Left lung (tissue), 10 donors: ENCODE measurements around the gene GPR155. TPM values are rescaled to one million over a fixed set of nuclear protein-coding genes. Genes with fewer than 3 reads are reported as not detected.
"Not testable (repeated sequence)": the region's sequence is repeated elsewhere in the genome, so short reads cannot be mapped to it uniquely, and the experiment has no call there.

Source experiments
- ATAC-seq: fragments of 200-7000 bp; cut with Tn5 transposase; one replicate; pipeline ENCODE4 v1.9.1; 2020; ENCODE audit warnings: moderate library complexity
- DNase-seq, 4 donors: peaks; one replicate each; pipeline ENCODE4 v3.0.0-alpha.2; 2013 to 2020
- H3K27ac ChIP-seq, 2 donors: fragments of 200-600 bp; sonication (generic) in 1 of 2; one replicate each; pipeline versions ENCODE4 v1.5.0 to v1.8.0; 2020 to 2021
- H3K27me3 ChIP-seq, 2 donors: fragments of 200-600 bp; sonication (generic) in 1 of 2; one replicate each; pipeline versions ENCODE4 v1.5.0 to v1.8.0; 2020 to 2021
- H3K36me3 ChIP-seq, 2 donors: fragments of 200-600 bp; sonication (generic) in 1 of 2; one replicate each; pipeline versions ENCODE4 v1.5.0 to v1.8.0; 2020 to 2021
- H3K4me1 ChIP-seq, 2 donors: fragments of 200-600 bp; one replicate each; pipeline ENCODE4 v1.8.0; 2021
- H3K4me3 ChIP-seq, 2 donors: fragments of 200-600 bp; sonication (generic) in 1 of 2; one replicate each; pipeline versions ENCODE4 v1.5.0 to v1.8.0; 2020 to 2021; ENCODE audit warnings: mild to moderate bottlenecking in 1 of 2
- H3K9me3 ChIP-seq, 2 donors: fragments of 200-600 bp; sonication (generic) in 1 of 2; one replicate each; pipeline versions ENCODE4 v1.5.0 to v1.8.0; 2020 to 2021
- intact Hi-C, 2 donors: fragments of 100-400 bp; cut with DNase I; formaldehyde crosslinking; loops; one replicate each; pipeline versions ENCODE4 v1.11.2 to v1.14.2; 2022
- polyA plus RNA-seq, 6 donors: library from polyadenylated mRNA; unstranded; fragments of 120-200 nt; gene quantifications; one replicate each; pipeline ENCODE4 v1.2.1, GENCODE V29; 2013; ENCODE audit not compliant: insufficient read length in 6 of 6
- total RNA-seq, 2 donors: library from RNA; stranded (reverse); fragmentation: NEBNext Ultra II Directional; extraction: Animal tissue kit (Norgen Biotek cat#: 25700); gene quantifications; one replicate each; pipeline ENCODE4 v1.2.1, GENCODE V29; 2021
- TF ChIP-seq, protein P1 (sequence below), 2 donors: fragments of 200-600 bp; sonication (generic) in 1 of 2; IDR thresholded peaks; one replicate each; pipeline versions ENCODE4 v1.5.0 to v1.8.0; 2021; ENCODE audit warnings: antibody characterized with exemption in 2 of 2
- donor health status: DM: no; HTN: yes; CAD: no.
- donor health status: DM: no; HTN: no; CAD: no.

GPR155 gene
- total and polyA plus RNA-seq, 8 donors = 3.1 to 6.9 (median 4.0) TPM

DNA sequence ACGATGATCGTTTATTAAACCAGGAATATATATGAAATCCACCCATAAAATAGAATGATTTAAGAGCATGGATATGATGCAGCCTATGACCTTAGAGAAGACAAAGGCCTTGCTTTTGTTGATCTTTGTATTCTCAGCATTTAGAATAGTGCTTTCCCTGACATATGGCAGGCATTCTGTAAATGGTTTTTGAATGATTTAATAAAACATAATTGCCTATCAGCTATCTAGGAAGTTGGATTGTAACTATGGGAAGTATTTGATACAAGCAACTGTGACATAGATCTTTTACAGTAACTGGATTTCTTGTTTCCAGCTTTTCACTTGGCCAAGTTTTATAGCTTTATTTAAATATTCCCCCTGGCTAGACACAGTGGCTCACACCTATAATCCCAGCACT, 5.1 kb upstream of the GPR155 start:
- no peak for ATAC-seq
- Histone ChIP-seq H3K27me3 (no peaks in the 10 kb centered on the region), H3K36me3 (no peaks in the 10 kb centered on the region), H3K4me3 (no peak overlapping the region), H3K4me1 (peaks cover 0 to 10% of the 10 kb centered on the region in 2 donors), H3K27ac (no peak overlapping the region), H3K9me3 (no peaks in the 10 kb centered on the region)
- intact Hi-C loops = no loop called here
- TF ChIP-seq, protein P1, sequence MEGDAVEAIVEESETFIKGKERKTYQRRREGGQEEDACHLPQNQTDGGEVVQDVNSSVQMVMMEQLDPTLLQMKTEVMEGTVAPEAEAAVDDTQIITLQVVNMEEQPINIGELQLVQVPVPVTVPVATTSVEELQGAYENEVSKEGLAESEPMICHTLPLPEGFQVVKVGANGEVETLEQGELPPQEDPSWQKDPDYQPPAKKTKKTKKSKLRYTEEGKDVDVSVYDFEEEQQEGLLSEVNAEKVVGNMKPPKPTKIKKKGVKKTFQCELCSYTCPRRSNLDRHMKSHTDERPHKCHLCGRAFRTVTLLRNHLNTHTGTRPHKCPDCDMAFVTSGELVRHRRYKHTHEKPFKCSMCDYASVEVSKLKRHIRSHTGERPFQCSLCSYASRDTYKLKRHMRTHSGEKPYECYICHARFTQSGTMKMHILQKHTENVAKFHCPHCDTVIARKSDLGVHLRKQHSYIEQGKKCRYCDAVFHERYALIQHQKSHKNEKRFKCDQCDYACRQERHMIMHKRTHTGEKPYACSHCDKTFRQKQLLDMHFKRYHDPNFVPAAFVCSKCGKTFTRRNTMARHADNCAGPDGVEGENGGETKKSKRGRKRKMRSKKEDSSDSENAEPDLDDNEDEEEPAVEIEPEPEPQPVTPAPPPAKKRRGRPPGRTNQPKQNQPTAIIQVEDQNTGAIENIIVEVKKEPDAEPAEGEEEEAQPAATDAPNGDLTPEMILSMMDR (IDR thresholded peaks at IDR 0.05) = no peak
- DNase-seq = no peak

DNA sequence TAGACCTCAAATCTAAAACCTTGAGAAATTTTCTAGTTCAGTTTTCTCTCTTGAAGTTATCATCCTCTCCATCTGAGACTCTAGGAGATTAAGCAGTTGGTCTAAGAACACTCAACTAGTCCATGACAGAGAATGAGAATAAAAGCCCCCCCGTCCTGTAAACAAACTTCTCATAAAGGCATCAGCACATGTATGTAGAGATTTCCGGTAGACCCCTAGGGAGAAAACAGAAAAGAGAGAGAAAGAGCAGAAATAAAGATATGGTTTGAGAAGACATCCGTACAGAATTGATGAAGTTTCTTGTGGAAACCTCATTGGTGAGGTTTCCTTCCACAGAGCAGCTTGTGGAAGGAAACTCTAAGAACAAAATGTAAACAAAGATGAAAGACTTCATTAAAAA, 3.2 kb upstream of the GPR155 start:
- peaks cover 0 to 24% of the 10 kb centered on the region in 2 donors for H3K4me1 ChIP-seq
- no peaks in the 10 kb centered on the region for H3K9me3 ChIP-seq
- intact Hi-C loops = no loop called here
- H3K27ac ChIP-seq = no peak overlapping the region
- TF ChIP-seq, protein P1 (IDR thresholded peaks at IDR 0.05) = no peak
- H3K36me3 ChIP-seq = no peaks in the 10 kb centered on the region
- H3K27me3 ChIP-seq = no peaks in the 10 kb centered on the region
- no peak for DNase-seq
- no peak overlapping the region for H3K4me3 ChIP-seq
- ATAC-seq = no peak

DNA sequence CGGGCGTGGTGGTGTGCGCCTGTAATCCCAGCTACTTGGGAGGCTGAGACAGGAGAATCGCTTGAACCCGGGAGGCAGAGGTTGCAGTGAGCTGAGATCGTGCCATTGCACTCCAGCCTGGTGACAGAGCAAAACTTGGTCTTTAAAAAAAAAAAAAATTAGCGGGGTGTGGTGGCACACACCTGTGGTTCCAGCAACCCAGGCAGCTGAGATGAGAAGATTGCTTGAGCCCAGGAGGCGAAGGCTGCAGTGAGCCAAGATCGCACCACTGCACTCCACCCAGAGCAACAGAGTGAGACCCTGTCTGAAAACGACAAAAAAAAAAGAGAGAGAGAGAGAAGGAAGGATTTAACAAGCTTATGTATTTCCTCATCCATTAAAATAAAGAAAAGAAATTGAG, 2.7 kb upstream of the GPR155 start:
- ATAC-seq, H3K4me3 ChIP-seq, intact Hi-C loops, H3K27ac ChIP-seq, H3K36me3 ChIP-seq, H3K9me3 ChIP-seq, DNase-seq, H3K27me3 ChIP-seq: not testable (repeated sequence)
- H3K4me1 ChIP-seq = peaks cover 0 to 24% of the 10 kb centered on the region in 2 donors

DNA sequence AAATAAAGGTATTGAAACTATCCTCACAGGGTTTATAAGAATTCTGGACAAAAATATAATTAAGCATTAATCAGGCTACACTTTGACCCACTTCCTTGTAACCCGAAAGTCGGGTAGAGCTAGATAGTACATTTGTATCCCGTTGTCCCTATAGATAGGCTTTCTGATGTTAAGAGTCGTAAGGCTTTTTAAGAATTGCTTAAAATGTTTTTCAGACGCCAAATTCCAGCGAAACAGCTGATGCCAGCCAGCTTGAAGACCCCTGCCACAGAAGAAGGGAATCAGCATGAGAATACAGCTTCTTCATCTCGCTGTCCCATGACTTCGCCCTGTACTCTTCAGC, 962 bp upstream of the GPR155 start:
- Histone ChIP-seq H3K27me3 (no peaks in the 10 kb centered on the region), H3K36me3 (no peaks in the 10 kb centered on the region), H3K4me3 (peak overlapping the region in 1 of 2 donors; percentile 92), H3K27ac (peak overlapping the region; percentile 61 to 82), H3K9me3 (no peaks in the 10 kb centered on the region), H3K4me1 (peaks cover 0 to 15% of the 10 kb centered on the region in 2 donors)
- intact Hi-C loops = no loop called here
- TF ChIP-seq, protein P1 (IDR thresholded peaks at IDR 0.05) = no peak
- DNase-seq = no peak
- ATAC-seq = no peak

GRCh38 chr2:174487108-174487819, 435 bp upstream of the GPR155 start:
- DNase-seq = peak; percentile 94 to 100 (median 100)
- Histone ChIP-seq H3K4me3 (peak overlapping the region; percentile 92 to 97), H3K4me1 (peaks cover 0 to 14% of the 10 kb centered on the region in 2 donors), H3K27me3 (no peaks in the 10 kb centered on the region), H3K36me3 (peaks cover 0 to 3% of the 10 kb centered on the region in 2 donors), H3K27ac (peak overlapping the region; percentile 61 to 82), H3K9me3 (no peaks in the 10 kb centered on the region)
- intact Hi-C loops = no loop called here
- TF ChIP-seq, protein P1 (IDR thresholded peaks at IDR 0.05) = no peak
- ATAC-seq = peak; percentile 99
